ENCODE data around the gene ENTPD2. TPM values are rescaled to one million over a fixed set of nuclear protein-coding genes. Genes with fewer than 3 reads are reported as not detected.

ENTPD2 gene
- total and polyA plus RNA-seq, 4 donors, result 0.09 to 0.40 (median 0.21) TPM

DNA sequence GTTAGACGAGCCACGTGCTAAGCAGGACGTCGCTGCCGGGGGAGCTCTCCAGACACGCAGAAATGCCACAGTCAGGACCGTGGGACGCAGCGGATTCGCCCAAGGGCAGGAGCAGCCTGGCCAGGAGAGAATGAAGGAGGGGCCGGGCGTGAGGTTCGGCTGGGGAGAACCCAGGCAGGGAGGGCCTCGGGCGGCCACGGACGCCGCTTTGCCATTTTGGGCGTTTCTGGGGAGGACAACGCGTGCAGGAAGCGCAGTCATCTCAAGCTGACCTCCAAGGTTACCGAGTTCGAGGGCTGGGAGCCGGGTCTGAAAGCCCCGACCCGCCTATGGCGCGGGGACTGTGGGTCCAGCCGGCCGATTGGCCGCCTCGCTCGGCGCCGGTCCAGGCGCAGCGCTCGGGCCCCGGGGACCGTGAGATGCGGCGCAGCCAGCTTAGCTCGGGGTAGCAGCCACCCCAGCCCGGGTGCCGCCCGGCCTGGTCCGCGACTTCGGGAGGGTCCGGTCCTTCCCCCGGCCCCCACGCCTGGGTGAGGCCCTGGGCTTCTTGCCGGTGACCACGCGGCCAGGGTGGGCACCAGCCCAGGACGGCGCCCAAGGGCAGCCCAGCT, 32.2 kb upstream of the ENTPD2 start:
- H3K4me3 ChIP-seq (ENCODE audit: low read depth in 1 of 3, low read length in 3 of 3), result peak overlapping the region; percentile 51 to 81 (median 74)
- DNase-seq (ENCODE audit: low spot score), result peak; percentile 52
- H3K9me3 ChIP-seq (ENCODE audit: control insufficient read depth in 4 of 4, low read length in 3 of 4), result no peaks in the 10 kb centered on the region
- peak overlapping the region; percentile 75 to 78 for H3K27ac ChIP-seq (ENCODE audit: low read depth in 1 of 2, low read length in 2 of 2)
- H3K9ac ChIP-seq (ENCODE audit: low read depth in 1 of 2, low read length in 2 of 2), result peak overlapping the region in 1 of 2 donors; percentile 71
- H3K27me3 ChIP-seq (ENCODE audit: control insufficient read depth in 4 of 4, insufficient read depth in 4 of 4, low read length in 3 of 4), result no peaks in the 10 kb centered on the region
- peaks cover 0 to 10% (median 3%) of the 10 kb centered on the region in 4 donors for H3K36me3 ChIP-seq (ENCODE audit: control insufficient read depth in 4 of 4, insufficient read depth in 3 of 4, low read depth in 1 of 4, low read length in 3 of 4)
- TF ChIP-seq RAD21 (IDR thresholded peaks at IDR 0.05), result no peak
- TF ChIP-seq RXRA (IDR thresholded peaks at IDR 0.05), result no peak
- TF ChIP-seq NR2F2 (IDR thresholded peaks at IDR 0.05), result no peak
- TF ChIP-seq, protein P1, sequence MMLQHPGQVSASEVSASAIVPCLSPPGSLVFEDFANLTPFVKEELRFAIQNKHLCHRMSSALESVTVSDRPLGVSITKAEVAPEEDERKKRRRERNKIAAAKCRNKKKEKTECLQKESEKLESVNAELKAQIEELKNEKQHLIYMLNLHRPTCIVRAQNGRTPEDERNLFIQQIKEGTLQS (IDR thresholded peaks at IDR 0.05), result no peak
- TF ChIP-seq SP1 (IDR thresholded peaks at IDR 0.05), result no peak
- no peak for TF ChIP-seq HNF4G (IDR thresholded peaks at IDR 0.05)
- TF ChIP-seq, protein P2, sequence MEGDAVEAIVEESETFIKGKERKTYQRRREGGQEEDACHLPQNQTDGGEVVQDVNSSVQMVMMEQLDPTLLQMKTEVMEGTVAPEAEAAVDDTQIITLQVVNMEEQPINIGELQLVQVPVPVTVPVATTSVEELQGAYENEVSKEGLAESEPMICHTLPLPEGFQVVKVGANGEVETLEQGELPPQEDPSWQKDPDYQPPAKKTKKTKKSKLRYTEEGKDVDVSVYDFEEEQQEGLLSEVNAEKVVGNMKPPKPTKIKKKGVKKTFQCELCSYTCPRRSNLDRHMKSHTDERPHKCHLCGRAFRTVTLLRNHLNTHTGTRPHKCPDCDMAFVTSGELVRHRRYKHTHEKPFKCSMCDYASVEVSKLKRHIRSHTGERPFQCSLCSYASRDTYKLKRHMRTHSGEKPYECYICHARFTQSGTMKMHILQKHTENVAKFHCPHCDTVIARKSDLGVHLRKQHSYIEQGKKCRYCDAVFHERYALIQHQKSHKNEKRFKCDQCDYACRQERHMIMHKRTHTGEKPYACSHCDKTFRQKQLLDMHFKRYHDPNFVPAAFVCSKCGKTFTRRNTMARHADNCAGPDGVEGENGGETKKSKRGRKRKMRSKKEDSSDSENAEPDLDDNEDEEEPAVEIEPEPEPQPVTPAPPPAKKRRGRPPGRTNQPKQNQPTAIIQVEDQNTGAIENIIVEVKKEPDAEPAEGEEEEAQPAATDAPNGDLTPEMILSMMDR (IDR thresholded peaks at IDR 0.05; ENCODE audit: low read depth, low read length, missing input control), result no peak
- WGBS, result 6% methylated on average over 58 of the region's 58 CpGs
- peaks cover 5 to 20% (median 11%) of the 10 kb centered on the region in 4 donors for H3K4me1 ChIP-seq (ENCODE audit: control insufficient read depth in 4 of 4, insufficient read depth in 4 of 4, low read length in 3 of 4)

DNA sequence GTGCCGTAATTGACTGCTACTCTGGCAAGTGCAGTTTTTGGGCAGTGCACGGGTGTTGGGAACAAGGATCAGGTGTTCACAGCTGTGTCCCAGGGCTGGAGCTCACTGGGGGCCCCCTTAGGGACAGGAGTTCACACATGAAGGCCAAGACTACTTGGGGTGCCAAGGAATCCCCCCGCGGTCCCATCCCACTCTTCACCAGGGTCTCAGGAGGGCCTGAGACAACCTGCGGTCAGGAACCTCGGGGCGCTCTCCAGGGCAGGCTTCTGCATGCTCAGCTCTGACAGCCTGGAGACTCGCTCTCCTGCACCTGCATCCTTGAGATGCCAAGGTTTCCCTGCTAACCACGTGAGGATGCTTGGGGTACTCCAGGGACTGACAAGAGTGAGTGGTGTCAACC, 30.7 kb upstream of the ENTPD2 start:
- Histone ChIP-seq H3K27ac (ENCODE audit: low read depth in 1 of 2, low read length in 2 of 2) (no peak overlapping the region), H3K27me3 (ENCODE audit: control insufficient read depth in 4 of 4, insufficient read depth in 4 of 4, low read length in 3 of 4) (peaks cover 0 to 6% (median under 1%) of the 10 kb centered on the region in 4 donors), H3K9ac (ENCODE audit: low read depth in 1 of 2, low read length in 2 of 2) (no peak overlapping the region), H3K4me1 (ENCODE audit: control insufficient read depth in 4 of 4, insufficient read depth in 4 of 4, low read length in 3 of 4) (peaks cover 5 to 20% (median 11%) of the 10 kb centered on the region in 4 donors), H3K4me3 (ENCODE audit: low read depth in 1 of 3, low read length in 3 of 3) (no peak overlapping the region), H3K36me3 (ENCODE audit: control insufficient read depth in 4 of 4, insufficient read depth in 3 of 4, low read depth in 1 of 4, low read length in 3 of 4) (no peaks in the 10 kb centered on the region), H3K9me3 (ENCODE audit: control insufficient read depth in 4 of 4, low read length in 3 of 4) (no peaks in the 10 kb centered on the region)
- no peak for DNase-seq (ENCODE audit: low spot score)
- no peak for TF ChIP-seq HNF4G (IDR thresholded peaks at IDR 0.05)
- 83% methylated on average over 9 of the region's 9 CpGs for WGBS

DNA sequence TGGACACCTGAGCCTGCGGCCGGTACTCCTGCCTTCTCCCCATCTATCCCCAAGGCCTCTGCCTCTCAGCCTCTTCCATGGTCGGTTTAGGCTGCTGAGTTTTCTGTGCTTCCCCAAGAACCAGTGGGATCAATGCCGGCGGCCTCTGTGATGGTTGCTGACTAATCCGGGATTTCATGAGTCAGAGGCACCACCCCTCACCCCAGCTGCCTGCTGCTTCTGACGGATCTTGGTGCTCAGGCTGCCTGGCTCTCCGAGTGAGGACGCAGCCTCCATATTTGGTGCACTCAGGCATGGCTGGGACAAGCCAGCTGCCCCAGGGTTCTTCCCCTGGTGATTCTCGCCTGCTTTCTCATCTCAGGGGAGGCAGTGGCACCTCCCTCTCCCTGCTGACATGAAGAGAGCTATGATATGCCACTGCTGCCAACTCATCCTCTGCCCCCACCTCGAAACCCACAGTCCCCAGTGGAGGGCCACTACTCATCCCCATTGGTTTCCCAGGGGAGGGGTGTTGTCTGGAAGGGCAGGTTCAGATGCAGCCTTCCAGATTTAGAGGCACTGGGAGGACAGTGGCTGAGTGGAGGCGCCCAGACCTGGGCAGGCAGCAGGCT, 29.6 kb upstream of the ENTPD2 start:
- Histone ChIP-seq H3K27me3 (ENCODE audit: control insufficient read depth in 4 of 4, insufficient read depth in 4 of 4, low read length in 3 of 4) (peaks cover 0 to 6% (median 3%) of the 10 kb centered on the region in 4 donors), H3K36me3 (ENCODE audit: control insufficient read depth in 4 of 4, insufficient read depth in 3 of 4, low read depth in 1 of 4, low read length in 3 of 4) (peaks cover 0 to 2% (median 0%) of the 10 kb centered on the region in 4 donors), H3K9ac (ENCODE audit: low read depth in 1 of 2, low read length in 2 of 2) (no peak overlapping the region), H3K4me3 (ENCODE audit: low read depth in 1 of 3, low read length in 3 of 3) (no peak overlapping the region), H3K4me1 (ENCODE audit: control insufficient read depth in 4 of 4, insufficient read depth in 4 of 4, low read length in 3 of 4) (peaks cover 6 to 24% (median 13%) of the 10 kb centered on the region in 4 donors), H3K9me3 (ENCODE audit: control insufficient read depth in 4 of 4, low read length in 3 of 4) (no peaks in the 10 kb centered on the region), H3K27ac (ENCODE audit: low read depth in 1 of 2, low read length in 2 of 2) (no peak overlapping the region)
- 86% methylated on average over 12 of the region's 12 CpGs for WGBS
- DNase-seq (ENCODE audit: low spot score), result no peak
- TF ChIP-seq, protein P1 (IDR thresholded peaks at IDR 0.05), result no peak

DNA sequence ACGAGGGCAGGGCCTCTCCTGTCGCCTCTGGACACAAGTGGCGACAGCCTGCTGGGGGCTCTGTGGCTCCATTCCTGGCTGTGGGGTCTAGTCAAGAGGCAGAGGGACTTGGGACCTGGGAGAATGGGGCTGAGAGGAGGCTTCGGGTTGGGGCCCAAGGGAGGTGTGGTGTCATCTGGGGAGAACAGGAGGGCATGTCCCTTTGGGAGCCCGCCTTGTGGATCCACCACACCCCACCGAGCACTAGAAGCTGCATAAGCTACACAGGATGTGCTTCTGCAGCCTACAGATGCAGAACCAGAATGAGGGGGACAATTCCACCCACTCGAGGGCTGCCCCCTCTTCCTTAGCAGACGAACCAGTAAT, 29.0 kb upstream of the ENTPD2 start:
- Histone ChIP-seq H3K9ac (ENCODE audit: low read depth in 1 of 2, low read length in 2 of 2) (no peak overlapping the region), H3K27ac (ENCODE audit: low read depth in 1 of 2, low read length in 2 of 2) (no peak overlapping the region), H3K27me3 (ENCODE audit: control insufficient read depth in 4 of 4, insufficient read depth in 4 of 4, low read length in 3 of 4) (peaks cover 0 to 6% (median 3%) of the 10 kb centered on the region in 4 donors), H3K4me3 (ENCODE audit: low read depth in 1 of 3, low read length in 3 of 3) (no peak overlapping the region), H3K4me1 (ENCODE audit: control insufficient read depth in 4 of 4, insufficient read depth in 4 of 4, low read length in 3 of 4) (peaks cover 6 to 28% (median 16%) of the 10 kb centered on the region in 4 donors), H3K9me3 (ENCODE audit: control insufficient read depth in 4 of 4, low read length in 3 of 4) (no peaks in the 10 kb centered on the region), H3K36me3 (ENCODE audit: control insufficient read depth in 4 of 4, insufficient read depth in 3 of 4, low read depth in 1 of 4, low read length in 3 of 4) (peaks cover 0 to 2% (median 0%) of the 10 kb centered on the region in 4 donors)
- TF ChIP-seq FOXA1 (IDR thresholded peaks at IDR 0.05) (no peak), SP1 (IDR thresholded peaks at IDR 0.05) (no peak), EGR1 (IDR thresholded peaks at IDR 0.05; ENCODE audit: low read depth in 2 of 2) (no peak), RAD21 (IDR thresholded peaks at IDR 0.05) (no peak), HNF4A (conservative IDR thresholded peaks at IDR 0.05) (no peak), GABPA (IDR thresholded peaks at IDR 0.05 in 1 of 2, conservative IDR thresholded peaks at IDR 0.05 in 1 of 2) (no peak), JUND (IDR thresholded peaks at IDR 0.05) (no peak)
- no peak for DNase-seq (ENCODE audit: low spot score)
- WGBS, result 83% methylated on average over 8 of the region's 8 CpGs
